HEK293T (cell line): ENCODE results near the gene MAPK8IP3.

Experiments used
- BHLHE40 ChIP-seq: fragments of 450-650 bp; IDR thresholded peaks from 2 replicates; pipeline ENCODE4 v1.6.1; 2016; ENCODE audit warnings: mild to moderate bottlenecking, moderate library complexity, borderline replicate concordance
- CTBP1 ChIP-seq: fragments of 450-650 bp; IDR thresholded peaks from 2 replicates; pipeline ENCODE4 v1.6.1; 2016; ENCODE audit warnings: borderline replicate concordance
- FOXK2 ChIP-seq: fragments of 450-650 bp; IDR thresholded peaks from 2 replicates; pipeline ENCODE4 v1.6.1; 2016; ENCODE audit warnings: mild to moderate bottlenecking
- NFRKB ChIP-seq: fragments of 450-650 bp; IDR thresholded peaks from 2 replicates; pipeline ENCODE4 v1.6.1; 2016; ENCODE audit warnings: mild to moderate bottlenecking, moderate library complexity
- SP1 ChIP-seq: fragments of 450-650 bp; IDR thresholded peaks from 2 replicates; pipeline ENCODE4 v1.6.1; 2017
- SUZ12 ChIP-seq: fragments of 450-650 bp; IDR thresholded peaks from 2 replicates; pipeline ENCODE4 v1.6.1; 2016; ENCODE audit warnings: mild to moderate bottlenecking
- TARDBP ChIP-seq: fragments of 450-650 bp; IDR thresholded peaks from 2 replicates; pipeline ENCODE4 v1.6.1; 2016

DNA sequence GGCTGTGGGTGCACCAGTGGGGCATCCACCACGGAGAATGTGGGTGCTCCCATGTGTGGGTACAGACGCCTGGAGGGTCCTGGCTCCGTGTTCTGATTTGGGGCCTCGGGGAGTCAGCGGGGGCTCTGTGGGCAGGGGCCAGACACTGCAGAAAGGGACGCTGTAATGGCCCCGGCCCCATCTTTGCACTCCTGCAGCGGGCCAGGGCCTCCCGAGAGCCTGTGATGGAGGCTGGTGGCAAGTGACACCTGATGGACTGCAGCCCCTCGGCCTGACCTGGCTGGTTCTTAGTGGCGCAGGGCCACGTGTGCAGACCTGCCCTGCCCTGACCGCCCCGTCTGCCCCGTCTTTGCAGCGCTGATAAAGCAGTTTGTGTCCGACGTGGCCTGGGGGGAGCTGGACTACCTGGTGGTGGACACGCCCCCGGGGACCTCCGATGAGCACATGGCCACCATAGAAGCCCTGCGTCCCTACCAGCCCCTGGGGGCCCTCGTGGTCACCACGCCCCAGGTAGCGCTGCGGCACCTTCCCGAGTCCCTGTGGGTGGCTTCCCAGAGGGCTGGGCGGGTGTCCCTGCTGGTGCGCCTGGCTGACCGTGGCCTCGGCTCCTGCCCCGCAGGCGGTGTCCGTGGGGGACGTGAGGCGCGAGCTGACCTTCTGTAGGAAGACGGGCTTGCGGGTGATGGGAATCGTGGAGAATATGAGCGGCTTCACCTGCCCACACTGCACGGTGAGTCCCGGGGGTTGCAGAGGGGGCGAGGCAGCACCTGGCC is 81.5 kb downstream of the MAPK8IP3 start:
- no peak for TF ChIP-seq NFRKB
- TF ChIP-seq TARDBP, result no peak
- TF ChIP-seq SP1, result no peak
- no peak for TF ChIP-seq CTBP1
- TF ChIP-seq FOXK2, result no peak
- TF ChIP-seq SUZ12, result no peak
- TF ChIP-seq BHLHE40, result no peak
